Measurements from ENCODE around the gene ADIPOR1. TPM values are rescaled to one million over a fixed set of nuclear protein-coding genes. Genes with fewer than 3 reads are reported as not detected.
"Not testable (repeated sequence)": the region's sequence is repeated elsewhere in the genome, so short reads cannot be mapped to it uniquely, and the experiment has no call there.

ADIPOR1 gene
- total RNA-seq (ENCODE audit: low replicate concordance) = 54.6 and 67.0 TPM in 2 replicates

GRCh38 chr1:202957733-202958543 lies at the start of gene ADIPOR1:
Gene ADIPOR1 (minus strand): TSS chr1:202958312. CDS start chr1:202951070, 7,242 bp downstream.
- peak; percentile 94 for DNase-seq (ENCODE audit: low spot score)
- TF ChIP-seq EZH2phosphoT487 (IDR thresholded peaks at IDR 0.05) = no peak
- peak; percentile 28 for TF ChIP-seq CTCF (IDR thresholded peaks at IDR 0.05)

GRCh38 chr1:203006948-203007871 lies 49.1 kb upstream of the ADIPOR1 start, which contains the start of gene TMEM183A:
Gene TMEM183A (plus strand): TSS chr1:203007374. CDS start chr1:203007466, 92 bp downstream.
- H2AFZ ChIP-seq (replicated peaks) = peak within 1 kb of the TSS; percentile 73
- no peaks in the 10 kb centered on the region for H3K9me3 ChIP-seq (ENCODE audit: low read depth)
- peak within 1 kb of the TSS; percentile 95 for H3K9ac ChIP-seq
- H3K27ac Mint-ChIP-seq = peak within 1 kb of the TSS; percentile 97
- peak within 1 kb of the TSS; percentile 94 for H3K4me2 ChIP-seq
- peaks cover 13% of the 10 kb centered on the region for H3F3A ChIP-seq (ENCODE audit: low read depth)
- peak within 1 kb of the TSS; percentile 100 for H3K4me3 Mint-ChIP-seq
- peaks cover 20% of the 10 kb centered on the region for H3K4me1 Mint-ChIP-seq
- DNase-seq (ENCODE audit: low spot score) = peak; percentile 99
- peaks cover 48% of the 10 kb centered on the region for H3K79me2 ChIP-seq (ENCODE audit: low read depth)
- peak within 1 kb of the TSS; percentile 70 for H3K4me3 ChIP-seq
- peaks cover 19% of the 10 kb centered on the region for H3K36me3 Mint-ChIP-seq
- no peaks in the 10 kb centered on the region for H3K27me3 Mint-ChIP-seq (ENCODE audit: insufficient read depth, low read depth)
- no peaks in the 10 kb centered on the region for H3K9me3 Mint-ChIP-seq
- H3K27ac ChIP-seq = peak within 1 kb of the TSS; percentile 86
- peaks cover 17% of the 10 kb centered on the region for H3K36me3 ChIP-seq
- H3K27me3 ChIP-seq = no peaks in the 10 kb centered on the region
- peaks cover 9% of the 10 kb centered on the region for H4K20me1 ChIP-seq (ENCODE audit: low read depth)
- peaks cover 9% of the 10 kb centered on the region for H3K4me1 ChIP-seq
- TF ChIP-seq EZH2 (IDR thresholded peaks at IDR 0.05) (no peak), CTCF (IDR thresholded peaks at IDR 0.05) (no peak), EZH2phosphoT487 (IDR thresholded peaks at IDR 0.05) (no peak)

More at GRCh38 chr1:202957733-202958543, at the start of gene ADIPOR1:
- Histone ChIP-seq H4K20me1 (ENCODE audit: low read depth) (peaks cover 49% of the 10 kb centered on the region), H3K27ac (no peak within 1 kb of the TSS), H3K4me3 (peak within 1 kb of the TSS; percentile 95), H3K79me2 (ENCODE audit: low read depth) (peaks cover 51% of the 10 kb centered on the region), H3K4me2 (peak within 1 kb of the TSS; percentile 87), H3K9ac (peak within 1 kb of the TSS; percentile 92), H3K27me3 (peaks cover 8% of the 10 kb centered on the region), H2AFZ (replicated peaks) (peak within 1 kb of the TSS; percentile 92), H3K36me3 (no peaks in the 10 kb centered on the region), H3K4me1 (peaks cover 6% of the 10 kb centered on the region), H3K9me3 (ENCODE audit: low read depth) (no peaks in the 10 kb centered on the region), H3F3A (ENCODE audit: low read depth) (peaks cover 5% of the 10 kb centered on the region)
- peaks cover 8% of the 10 kb centered on the region for H3K27me3 Mint-ChIP-seq (ENCODE audit: insufficient read depth, low read depth)
- no peaks in the 10 kb centered on the region for H3K36me3 Mint-ChIP-seq
- peaks cover 17% of the 10 kb centered on the region for H3K4me1 Mint-ChIP-seq
- no peaks in the 10 kb centered on the region for H3K9me3 Mint-ChIP-seq
- peak within 1 kb of the TSS; percentile 92 for H3K4me3 Mint-ChIP-seq
- H3K27ac Mint-ChIP-seq = peak within 1 kb of the TSS; percentile 6

GRCh38 chr1:203005395-203006142 lies 47.5 kb upstream of the ADIPOR1 start:
- DNase-seq (ENCODE audit: low spot score); H3K27me3 ChIP-seq; H3K9me3 ChIP-seq (ENCODE audit: low read depth); H3K27ac ChIP-seq; H3K27me3 Mint-ChIP-seq (ENCODE audit: insufficient read depth, low read depth); H3F3A ChIP-seq (ENCODE audit: low read depth); H3K36me3 Mint-ChIP-seq; H3K9me3 Mint-ChIP-seq; H3K36me3 ChIP-seq; H3K27ac Mint-ChIP-seq; H3K4me3 ChIP-seq; H3K9ac ChIP-seq; H3K4me1 ChIP-seq; H4K20me1 ChIP-seq (ENCODE audit: low read depth): not testable (repeated sequence)
- Mint-ChIP-seq H3K4me3 (peak overlapping the region; percentile 100), H3K4me1 (peaks cover 20% of the 10 kb centered on the region)
- Histone ChIP-seq H3K79me2 (ENCODE audit: low read depth) (peaks cover 33% of the 10 kb centered on the region), H3K4me2 (peak overlapping the region; percentile 94), H2AFZ (replicated peaks) (peak overlapping the region; percentile 73)
